Lower leg skin (tissue), 3 donors: ENCODE data around the gene HNMT.

Source experiments
- POLR2A ChIP-seq, 2 donors: fragments of 450-650 bp; IDR thresholded peaks; one replicate each; pipeline ENCODE4 v1.6.1; 2016 to 2017; ENCODE audit warnings: antibody characterized with exemption in 2 of 2, mild to moderate bottlenecking in 1 of 2, moderate library complexity in 1 of 2
- TF ChIP-seq, protein P1 (sequence below), 3 donors: fragments of 450-650 bp; IDR thresholded peaks; one replicate each; pipeline ENCODE4 v1.5.1; 2016; ENCODE audit warnings: antibody characterized with exemption in 3 of 3, mild to moderate bottlenecking in 3 of 3, moderate library complexity in 2 of 3

DNA sequence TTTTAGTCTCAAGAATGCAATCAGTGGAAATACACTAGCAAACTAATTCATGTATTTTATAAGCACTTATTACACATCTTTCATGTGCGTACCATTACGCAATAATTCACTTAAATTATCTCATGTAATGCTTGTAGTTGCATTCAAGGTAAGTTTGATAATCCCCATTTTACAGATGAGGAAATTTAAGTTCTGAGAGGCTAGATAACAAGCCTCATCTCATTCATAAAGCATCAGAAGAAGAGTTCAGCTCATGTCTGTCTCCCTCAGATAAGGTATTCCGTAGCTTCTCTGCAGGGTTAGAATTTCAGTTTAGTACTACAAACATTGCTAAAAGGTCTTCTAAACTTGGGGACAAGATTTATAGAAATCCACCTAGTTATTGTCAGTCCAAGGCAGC lies 47.8 kb downstream of the HNMT start:
- TF ChIP-seq, protein P1, sequence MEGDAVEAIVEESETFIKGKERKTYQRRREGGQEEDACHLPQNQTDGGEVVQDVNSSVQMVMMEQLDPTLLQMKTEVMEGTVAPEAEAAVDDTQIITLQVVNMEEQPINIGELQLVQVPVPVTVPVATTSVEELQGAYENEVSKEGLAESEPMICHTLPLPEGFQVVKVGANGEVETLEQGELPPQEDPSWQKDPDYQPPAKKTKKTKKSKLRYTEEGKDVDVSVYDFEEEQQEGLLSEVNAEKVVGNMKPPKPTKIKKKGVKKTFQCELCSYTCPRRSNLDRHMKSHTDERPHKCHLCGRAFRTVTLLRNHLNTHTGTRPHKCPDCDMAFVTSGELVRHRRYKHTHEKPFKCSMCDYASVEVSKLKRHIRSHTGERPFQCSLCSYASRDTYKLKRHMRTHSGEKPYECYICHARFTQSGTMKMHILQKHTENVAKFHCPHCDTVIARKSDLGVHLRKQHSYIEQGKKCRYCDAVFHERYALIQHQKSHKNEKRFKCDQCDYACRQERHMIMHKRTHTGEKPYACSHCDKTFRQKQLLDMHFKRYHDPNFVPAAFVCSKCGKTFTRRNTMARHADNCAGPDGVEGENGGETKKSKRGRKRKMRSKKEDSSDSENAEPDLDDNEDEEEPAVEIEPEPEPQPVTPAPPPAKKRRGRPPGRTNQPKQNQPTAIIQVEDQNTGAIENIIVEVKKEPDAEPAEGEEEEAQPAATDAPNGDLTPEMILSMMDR (IDR thresholded peaks at IDR 0.05): no peak
- no peak for TF ChIP-seq POLR2A (IDR thresholded peaks at IDR 0.05)
